Endothelial cell of umbilical vein (primary cell): ENCODE data around the gene OXER1. TPM values are rescaled to one million over a fixed set of nuclear protein-coding genes. Genes with fewer than 3 reads are reported as not detected.

ENCODE experiments used
- BruUV-seq: library from RNA; stranded (reverse); fragments of 400-500 nt; replicated peaks from 2 replicates; lab custom pipeline; 2021; lab: Mats Ljungman, UMichigan
- CTCF ChIA-PET: fragments of 300-600, 350-600 bp; sonication (Branson Sonifier 250); formaldehyde crosslinking; loops from one replicate; lab custom pipeline; 2021; ENCODE audit warnings: antibody characterized with exemption, inconsistent platforms; lab: Charles Lee
- POLR2A ChIA-PET: fragments of 300-600, 350-600 bp; sonication (Branson Sonifier 250); formaldehyde crosslinking; loops from one replicate; lab custom pipeline; 2021; ENCODE audit warnings: antibody characterized with exemption, inconsistent platforms; lab: Charles Lee
- DNase-seq: peaks from one replicate; pipeline ENCODE4 v3.0.0-alpha.2; 2011; ENCODE audit warnings: low read depth, low spot score
- FAIRE-seq: peaks from 2 replicates; lab custom pipeline; 2011; peaks lifted over from hg19 to GRCh38; lab: Jason Lieb, UNC
- H2AFZ ChIP-seq: 2 replicates; pipeline ENCODE4 v1.6.0; 2012; ENCODE audit warnings: low read depth, low read length, control low read depth, inconsistent platforms
- H3K27ac ChIP-seq: 2 replicates; pipeline ENCODE4 v1.5.1; 2011; ENCODE audit warnings: low read depth, mild to moderate bottlenecking, control low read depth, low read length, moderate library complexity; ENCODE audit not compliant: insufficient read depth
- H3K27me3 ChIP-seq, 2 experiments: 2 replicates each; pipeline versions ENCODE4 v1.6.0 to v1.6.1; 2011; ENCODE audit warnings: low read length in 2 of 2, mixed read lengths in 1 of 2; ENCODE audit not compliant: control insufficient read depth in 2 of 2, insufficient read depth in 2 of 2
- H3K36me3 ChIP-seq, 2 experiments: 2 replicates in 1 of 2; 3 replicates in 1 of 2; pipeline ENCODE4 v1.5.1; 2011; ENCODE audit warnings: low read length in 2 of 2, mild to moderate bottlenecking in 1 of 2, moderate library complexity in 1 of 2; ENCODE audit not compliant: control insufficient read depth in 2 of 2, insufficient read depth in 2 of 2; ENCODE audit errors: extremely low read depth in 1 of 2
- H3K4me1 ChIP-seq: 3 replicates; pipeline ENCODE4 v1.5.1; 2011; ENCODE audit warnings: mild to moderate bottlenecking, low read length; ENCODE audit not compliant: control insufficient read depth, insufficient read depth; ENCODE audit errors: extremely low read depth
- H3K4me2 ChIP-seq: 2 replicates; pipeline ENCODE4 v1.6.1; 2011; ENCODE audit warnings: low read length, control low read depth, mixed read lengths; ENCODE audit not compliant: insufficient read depth
- H3K4me3 ChIP-seq, 3 experiments: fragments of 200-600 bp in 1 of 3; sonication (generic), shearing (Covaris generic) in 1 of 3; replicated peaks in 1 of 3; 2 replicates each; pipeline ENCODE4 v1.5.1; 2011 to 2016; ENCODE audit warnings: control low read depth in 3 of 3, low read length in 3 of 3, mild to moderate bottlenecking in 2 of 3, inconsistent platforms in 1 of 3, low read depth in 1 of 3, moderate library complexity in 1 of 3; ENCODE audit not compliant: insufficient read depth in 1 of 3
- H3K79me2 ChIP-seq: 2 replicates; pipeline ENCODE4 v1.6.0; 2012; ENCODE audit warnings: low read length, inconsistent platforms; ENCODE audit not compliant: control insufficient read depth, insufficient read depth
- H3K9ac ChIP-seq: replicated peaks from 2 replicates; pipeline ENCODE3; 2011; ENCODE audit warnings: low read length, control low read depth; ENCODE audit not compliant: insufficient read depth; ENCODE audit errors: extremely low read depth
- H3K9me1 ChIP-seq: replicated peaks from 3 replicates; pipeline ENCODE4 v1.6.0; 2011; ENCODE audit warnings: mild to moderate bottlenecking, low read length; ENCODE audit not compliant: control insufficient read depth, insufficient read depth; ENCODE audit errors: extremely low read depth
- H3K9me3 ChIP-seq: replicated peaks from 2 replicates; pipeline ENCODE4 v1.5.1; 2012; ENCODE audit warnings: low read length, inconsistent platforms; ENCODE audit not compliant: control insufficient read depth, insufficient read depth
- H4K20me1 ChIP-seq: replicated peaks from 2 replicates; pipeline ENCODE3; 2011; ENCODE audit warnings: mild to moderate bottlenecking, low read length; ENCODE audit not compliant: control insufficient read depth, insufficient read depth; ENCODE audit errors: extremely low read depth
- EZH2 ChIP-seq: IDR thresholded peaks from 2 replicates; pipeline ENCODE4 v1.6.1; 2012; ENCODE audit warnings: borderline replicate concordance, low read depth, mild to moderate bottlenecking, moderate library complexity, low read length, inconsistent platforms; ENCODE audit not compliant: severe bottlenecking
- FOS ChIP-seq: IDR thresholded peaks from 2 replicates; pipeline ENCODE4 v1.6.1; 2011; ENCODE audit warnings: mild to moderate bottlenecking, low read length, moderate library complexity, borderline replicate concordance; ENCODE audit not compliant: insufficient read depth
- GATA2 ChIP-seq: IDR thresholded peaks from 2 replicates; pipeline ENCODE4 v1.7.0; 2011; ENCODE audit warnings: low read depth, mild to moderate bottlenecking, moderate library complexity, mixed read lengths, low read length; ENCODE audit not compliant: insufficient read length, insufficient read depth
- JUN ChIP-seq: IDR thresholded peaks from 2 replicates; pipeline ENCODE4 v1.6.1; 2011; ENCODE audit warnings: borderline replicate concordance, low read depth; ENCODE audit not compliant: insufficient read length, insufficient read depth
- MYC ChIP-seq: IDR thresholded peaks from one replicate; pipeline ENCODE4 v1.6.1; 2011; ENCODE audit warnings: mild to moderate bottlenecking, low read depth, low read length
- POLR2A ChIP-seq: IDR thresholded peaks from 2 replicates; pipeline ENCODE4 v1.6.1; 2012; ENCODE audit warnings: low read depth, mild to moderate bottlenecking, control low read depth, low read length
- POLR2AphosphoS5 ChIP-seq: IDR thresholded peaks from 2 replicates; pipeline ENCODE4 v1.6.1; 2012; ENCODE audit warnings: low read depth, mild to moderate bottlenecking, control low read depth, low read length, moderate library complexity; ENCODE audit not compliant: insufficient read depth
- dilution Hi-C: fragments of 300-500 bp; cut with MboI; formaldehyde crosslinking; loops from one replicate; pipeline ENCODE4 v1.15.0; 2019; ENCODE audit warnings: low sequenced_read_pairs; ENCODE audit not compliant: extremely low pct_ligation_motif_present
- intact Hi-C: fragments of 100-400 bp; cut with micrococcal nuclease; formaldehyde crosslinking; loops from one replicate; pipeline ENCODE4 v1.10.0; 2022
- polyA plus RNA-seq, 4 experiments: library from polyadenylated mRNA; depleted of rRNA in 3 of 4; stranded (reverse) in 3 of 4; unstranded in 1 of 4; fragments of >200 nt; gene quantifications; 2 replicates each; pipeline versions ENCODE4 v1.2.1 to v1.2.3, GENCODE V29; 2011 to 2012; ENCODE audit warnings: missing spikeins in 1 of 4
- total RNA-seq: library from RNA; stranded (reverse); gene quantifications from 2 replicates; pipeline ENCODE4 v1.2.3, GENCODE V29; 2021
- TF ChIP-seq, protein P1 (sequence below): IDR thresholded peaks from 2 replicates; pipeline ENCODE4 v1.6.1; 2011; ENCODE audit not compliant: insufficient read depth, insufficient read length
- TF ChIP-seq, protein P2 (sequence below), 2 donors: IDR thresholded peaks; 1 replicate in 1 of 2; 2 replicates in 1 of 2; pipeline ENCODE4 v1.5.1; 2011; ENCODE audit warnings: low read length in 2 of 2, mild to moderate bottlenecking in 2 of 2, moderate library complexity in 2 of 2, control low read depth in 1 of 2, inconsistent platforms in 1 of 2, low read depth in 1 of 2; ENCODE audit not compliant: insufficient read depth in 1 of 2; ENCODE audit errors: extremely low read depth in 1 of 2

OXER1 gene
- total and polyA plus RNA-seq, 2 donors (not counting 3 experiments of a cell fraction or from before 2014, with no cell fraction given): 0.18 TPM

DNA sequence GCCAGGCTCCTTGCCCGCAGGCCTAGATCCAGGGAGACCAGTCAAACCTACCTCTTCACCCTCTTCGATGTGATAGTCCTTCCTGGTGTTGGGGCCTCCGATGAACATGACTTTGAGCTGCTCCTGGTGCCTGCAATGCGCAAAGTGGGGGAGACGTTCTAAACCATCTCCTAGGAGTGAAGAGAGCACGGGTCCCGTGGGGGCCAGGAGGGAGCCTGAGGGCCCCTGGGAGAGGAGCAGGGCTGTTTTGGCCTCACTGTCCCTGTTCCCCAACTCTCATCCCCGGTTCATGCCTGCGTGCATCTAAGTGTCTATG lies 24.5 kb upstream of the OXER1 start:
- no peak for TF ChIP-seq MYC
- no peak for TF ChIP-seq POLR2AphosphoS5
- TF ChIP-seq POLR2A: no peak
- no peak for TF ChIP-seq FOS
- no peak for TF ChIP-seq GATA2
- TF ChIP-seq, protein P1, sequence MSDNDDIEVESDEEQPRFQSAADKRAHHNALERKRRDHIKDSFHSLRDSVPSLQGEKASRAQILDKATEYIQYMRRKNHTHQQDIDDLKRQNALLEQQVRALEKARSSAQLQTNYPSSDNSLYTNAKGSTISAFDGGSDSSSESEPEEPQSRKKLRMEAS: no peak
- TF ChIP-seq, protein P2, sequence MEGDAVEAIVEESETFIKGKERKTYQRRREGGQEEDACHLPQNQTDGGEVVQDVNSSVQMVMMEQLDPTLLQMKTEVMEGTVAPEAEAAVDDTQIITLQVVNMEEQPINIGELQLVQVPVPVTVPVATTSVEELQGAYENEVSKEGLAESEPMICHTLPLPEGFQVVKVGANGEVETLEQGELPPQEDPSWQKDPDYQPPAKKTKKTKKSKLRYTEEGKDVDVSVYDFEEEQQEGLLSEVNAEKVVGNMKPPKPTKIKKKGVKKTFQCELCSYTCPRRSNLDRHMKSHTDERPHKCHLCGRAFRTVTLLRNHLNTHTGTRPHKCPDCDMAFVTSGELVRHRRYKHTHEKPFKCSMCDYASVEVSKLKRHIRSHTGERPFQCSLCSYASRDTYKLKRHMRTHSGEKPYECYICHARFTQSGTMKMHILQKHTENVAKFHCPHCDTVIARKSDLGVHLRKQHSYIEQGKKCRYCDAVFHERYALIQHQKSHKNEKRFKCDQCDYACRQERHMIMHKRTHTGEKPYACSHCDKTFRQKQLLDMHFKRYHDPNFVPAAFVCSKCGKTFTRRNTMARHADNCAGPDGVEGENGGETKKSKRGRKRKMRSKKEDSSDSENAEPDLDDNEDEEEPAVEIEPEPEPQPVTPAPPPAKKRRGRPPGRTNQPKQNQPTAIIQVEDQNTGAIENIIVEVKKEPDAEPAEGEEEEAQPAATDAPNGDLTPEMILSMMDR (IDR thresholded peaks at IDR 0.05; ENCODE audit: extremely low read depth in 1 of 2, insufficient read depth in 1 of 2, low read depth in 1 of 2, low read length in 2 of 2): no peak
- no peak for TF ChIP-seq EZH2
- TF ChIP-seq JUN: no peak
- Histone ChIP-seq H3K4me1 (peaks cover 4% of the 10 kb centered on the region), H3K27me3 (peaks cover 7 to 10% of the 10 kb centered on the region in 2 experiments), H3K36me3 (no peaks in the 10 kb centered on the region), H3K9me1 (no peaks in the 10 kb centered on the region), H3K4me2 (no peak overlapping the region), H3K4me3 (no peak overlapping the region), H3K27ac (no peak overlapping the region), H2AFZ (no peak overlapping the region), H3K79me2 (no peaks in the 10 kb centered on the region), H3K9ac (no peak overlapping the region), H3K9me3 (no peaks in the 10 kb centered on the region), H4K20me1 (no peaks in the 10 kb centered on the region)
- intact Hi-C loops: no loop called here
- DNase-seq (no peak), FAIRE-seq (no peak)
- ChIA-PET POLR2A (no interaction called here), CTCF (no interaction called here)
- no TSS peak for BruUV-seq
- dilution Hi-C loops: no loop called here
